ENCODE results near the gene KHDC1.

DNA sequence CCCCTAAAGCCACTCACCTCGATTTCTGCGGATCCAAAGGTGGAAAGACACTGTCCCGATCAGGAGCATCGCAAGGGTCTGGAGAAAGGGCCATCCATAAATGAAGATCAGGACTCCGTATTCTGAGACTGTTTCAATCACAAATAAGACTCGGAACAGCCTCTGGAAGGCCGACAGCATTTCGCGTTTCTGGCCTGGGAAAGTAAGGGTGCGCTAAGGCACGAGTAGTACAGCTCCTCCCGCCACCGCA lies 46.5 kb upstream of the KHDC1 start:
- TF ChIP-seq, protein P1, sequence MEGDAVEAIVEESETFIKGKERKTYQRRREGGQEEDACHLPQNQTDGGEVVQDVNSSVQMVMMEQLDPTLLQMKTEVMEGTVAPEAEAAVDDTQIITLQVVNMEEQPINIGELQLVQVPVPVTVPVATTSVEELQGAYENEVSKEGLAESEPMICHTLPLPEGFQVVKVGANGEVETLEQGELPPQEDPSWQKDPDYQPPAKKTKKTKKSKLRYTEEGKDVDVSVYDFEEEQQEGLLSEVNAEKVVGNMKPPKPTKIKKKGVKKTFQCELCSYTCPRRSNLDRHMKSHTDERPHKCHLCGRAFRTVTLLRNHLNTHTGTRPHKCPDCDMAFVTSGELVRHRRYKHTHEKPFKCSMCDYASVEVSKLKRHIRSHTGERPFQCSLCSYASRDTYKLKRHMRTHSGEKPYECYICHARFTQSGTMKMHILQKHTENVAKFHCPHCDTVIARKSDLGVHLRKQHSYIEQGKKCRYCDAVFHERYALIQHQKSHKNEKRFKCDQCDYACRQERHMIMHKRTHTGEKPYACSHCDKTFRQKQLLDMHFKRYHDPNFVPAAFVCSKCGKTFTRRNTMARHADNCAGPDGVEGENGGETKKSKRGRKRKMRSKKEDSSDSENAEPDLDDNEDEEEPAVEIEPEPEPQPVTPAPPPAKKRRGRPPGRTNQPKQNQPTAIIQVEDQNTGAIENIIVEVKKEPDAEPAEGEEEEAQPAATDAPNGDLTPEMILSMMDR (IDR thresholded peaks at IDR 0.05): no peak
- TF ChIP-seq POLR2AphosphoS5 (IDR thresholded peaks at IDR 0.05): no peak

All from sigmoid colon (tissue), 4 donors.